Glomerular visceral epithelial cell (primary cell): ENCODE results near the gene CHFR.
"Not testable (repeated sequence)": the region's sequence is repeated elsewhere in the genome, so short reads cannot be mapped to it uniquely, and the experiment has no call there.

Experiments
- DNase-seq: peaks from one replicate; pipeline ENCODE4 v3.0.0-alpha.2; 2016; ENCODE audit errors: extremely low spot score

CHFR gene

DNA sequence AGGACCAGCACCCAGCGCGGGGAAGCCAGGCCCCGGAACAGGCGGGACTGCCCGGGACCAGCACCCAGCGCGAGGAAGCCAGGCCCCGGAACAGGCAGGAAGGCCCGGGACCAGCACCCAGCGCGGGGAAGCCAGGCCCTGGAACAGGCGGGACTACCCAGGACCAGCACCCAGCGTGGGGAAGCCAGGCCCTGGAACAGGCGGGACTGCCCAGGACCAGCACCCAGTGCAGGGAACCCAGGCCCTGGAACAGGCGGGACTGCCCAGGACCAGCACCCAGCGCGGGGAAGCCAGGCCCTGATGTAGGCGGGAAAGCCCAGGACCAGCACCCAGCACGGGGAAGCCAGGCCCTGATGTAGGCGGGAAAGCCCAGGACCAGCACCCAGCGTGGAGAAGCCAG lies 12.8 kb downstream of the CHFR start:
- not testable (repeated sequence) for DNase-seq

DNA sequence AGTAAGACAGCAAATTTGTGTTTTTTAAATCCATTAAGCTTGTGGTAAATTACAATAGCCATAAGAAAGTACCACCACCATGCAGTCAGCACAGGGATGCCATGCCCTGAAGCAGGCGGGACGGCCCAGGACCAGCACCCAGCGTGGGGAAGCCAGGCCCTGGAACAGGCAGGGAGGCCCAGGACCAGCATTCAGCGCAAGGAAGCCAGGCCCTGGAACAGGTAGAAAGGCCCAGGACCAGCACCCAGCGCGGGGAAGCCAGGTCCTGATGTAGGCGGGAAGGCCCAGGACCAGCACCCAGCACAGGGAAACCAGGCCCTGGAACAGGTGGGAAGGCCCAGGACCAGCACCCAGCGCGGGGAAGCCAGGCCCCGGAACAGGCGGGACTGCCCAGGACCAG lies 13.2 kb downstream of the CHFR start:
- DNase-seq = no peak

DNA sequence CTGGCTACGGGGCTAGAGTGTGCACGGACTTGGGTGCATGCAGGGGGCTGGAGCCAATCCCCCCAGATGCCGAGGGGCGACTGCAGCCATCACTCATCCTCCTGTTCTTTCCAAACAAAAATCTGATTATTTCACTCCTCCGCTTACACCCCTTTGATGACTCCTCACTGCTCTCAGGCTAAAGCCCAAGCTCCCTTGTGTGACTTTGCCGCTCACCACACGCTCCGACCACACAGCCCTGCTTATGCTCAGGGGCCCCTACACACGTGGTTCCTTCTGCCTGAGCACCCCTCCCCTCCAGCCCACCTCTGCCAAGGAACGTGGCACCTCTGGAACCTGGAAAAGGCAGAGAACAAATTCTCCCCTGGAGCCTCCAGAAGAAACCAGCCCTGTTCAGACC lies 13.7 kb downstream of the CHFR start:
- no peak for DNase-seq

- DNase-seq = no peak
Observed at GRCh38 chr12:132872975-132873421, 14.4 kb downstream of the CHFR start.

DNA sequence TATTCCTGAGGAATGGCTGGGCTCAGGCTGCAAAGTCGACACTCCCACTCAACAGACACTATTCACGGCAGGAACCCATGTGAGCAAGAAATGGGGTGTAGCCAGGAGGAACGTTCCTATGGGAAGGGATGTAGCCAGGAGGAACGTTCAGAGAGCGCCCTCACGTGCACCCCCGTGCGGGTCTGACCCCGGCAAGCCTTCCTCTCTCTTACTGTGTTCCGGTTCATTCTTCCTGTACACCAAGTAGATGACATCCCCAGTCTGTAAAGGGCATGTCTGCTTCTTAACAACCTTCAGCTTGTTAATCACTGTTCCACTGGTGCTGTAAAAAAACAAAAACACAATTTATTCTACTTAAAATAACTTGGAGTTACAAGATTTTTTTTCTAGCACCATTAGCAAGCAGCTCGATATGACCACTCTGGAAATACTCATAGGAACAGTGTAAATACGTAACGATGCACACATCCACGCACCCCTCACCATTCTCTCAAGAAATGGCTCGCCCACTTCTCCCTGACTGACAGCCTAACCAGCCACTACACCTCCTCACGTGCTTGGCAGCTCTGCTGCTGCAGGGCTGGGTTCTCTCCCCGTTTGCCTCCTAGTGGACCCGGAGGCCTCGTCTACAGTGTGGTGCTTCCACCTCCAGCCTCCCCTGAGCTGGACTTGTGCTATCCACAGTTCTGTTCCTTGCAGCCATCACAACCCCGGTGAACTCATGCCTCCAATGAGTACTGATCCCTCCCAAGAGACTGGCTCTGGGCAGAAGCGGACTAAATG lies 15.1 kb downstream of the CHFR start:
- DNase-seq = no peak

DNA sequence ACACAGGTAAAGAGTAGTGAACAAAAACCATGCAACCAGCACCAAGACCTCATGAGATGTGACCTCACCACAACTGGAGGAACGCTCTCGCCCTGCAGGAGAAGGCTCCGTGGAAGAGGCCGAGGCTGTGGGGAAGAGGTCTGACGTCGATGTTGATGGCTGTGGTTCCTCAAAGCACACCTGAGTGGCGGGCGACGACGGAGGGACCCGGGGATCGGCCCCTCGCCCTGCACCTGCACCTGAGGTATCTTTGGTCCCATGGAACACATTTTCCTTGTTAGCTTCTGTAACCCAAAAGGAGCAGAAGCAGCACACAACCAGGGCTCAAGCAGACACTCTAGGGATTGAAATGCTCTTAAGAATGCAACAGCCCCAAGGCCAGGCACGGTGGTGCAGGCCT lies 17.9 kb downstream of the CHFR start:
- DNase-seq = no peak

DNA sequence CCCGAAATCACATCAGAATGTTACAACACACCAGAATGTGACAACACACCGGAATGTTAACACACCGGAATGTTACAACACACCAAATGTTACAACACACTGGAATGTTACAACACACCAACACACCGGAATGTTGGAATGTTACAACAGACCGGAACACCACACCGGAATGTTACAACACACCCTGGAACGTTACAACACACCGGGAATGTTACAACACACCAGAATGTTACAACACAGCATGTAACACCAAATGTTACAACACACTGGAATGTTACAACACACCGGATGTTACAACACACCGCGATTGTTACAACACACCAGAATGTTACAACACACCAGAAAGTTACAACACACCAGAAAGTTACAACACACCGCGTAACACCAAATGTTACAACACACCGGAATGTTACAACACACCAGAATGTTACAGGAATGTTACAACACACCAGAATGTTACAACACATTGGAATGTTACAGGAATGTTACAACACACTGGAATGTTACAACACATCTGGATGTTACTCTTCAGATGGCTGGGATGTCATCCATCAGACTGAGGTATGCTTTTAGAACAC lies 21.1 kb downstream of the CHFR start:
- peak; percentile 8 for DNase-seq

GRCh38 chr12:132861558-132861957 lies 25.8 kb downstream of the CHFR start:
- no peak for DNase-seq

DNA sequence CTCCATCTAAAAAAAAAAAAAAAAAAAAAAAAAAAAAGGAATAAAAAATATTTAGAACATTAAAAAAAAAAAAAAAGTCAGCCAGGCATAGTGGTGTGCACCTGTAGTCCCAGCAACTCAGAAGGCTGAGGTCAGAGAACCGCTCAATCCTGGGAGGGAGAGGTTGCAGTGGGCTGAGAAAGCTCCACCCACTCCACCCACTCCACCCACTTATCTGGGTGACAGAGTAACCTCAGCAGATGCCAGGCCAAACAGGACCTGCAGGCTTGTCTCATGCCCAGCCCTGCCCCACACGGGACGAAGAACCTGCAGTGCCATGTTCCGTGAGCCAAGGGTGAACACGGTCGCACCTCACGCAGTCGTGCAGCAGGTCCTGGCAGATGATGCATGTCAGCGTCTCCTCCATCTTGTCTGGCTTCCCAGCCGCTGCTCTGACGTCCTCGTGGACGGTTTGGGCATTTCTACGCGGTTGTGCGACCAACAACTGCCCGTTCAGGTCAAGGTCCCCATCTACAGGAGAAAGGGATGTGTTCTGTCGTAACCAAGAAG lies 28.6 kb downstream of the CHFR start:
- DNase-seq = no peak

DNA sequence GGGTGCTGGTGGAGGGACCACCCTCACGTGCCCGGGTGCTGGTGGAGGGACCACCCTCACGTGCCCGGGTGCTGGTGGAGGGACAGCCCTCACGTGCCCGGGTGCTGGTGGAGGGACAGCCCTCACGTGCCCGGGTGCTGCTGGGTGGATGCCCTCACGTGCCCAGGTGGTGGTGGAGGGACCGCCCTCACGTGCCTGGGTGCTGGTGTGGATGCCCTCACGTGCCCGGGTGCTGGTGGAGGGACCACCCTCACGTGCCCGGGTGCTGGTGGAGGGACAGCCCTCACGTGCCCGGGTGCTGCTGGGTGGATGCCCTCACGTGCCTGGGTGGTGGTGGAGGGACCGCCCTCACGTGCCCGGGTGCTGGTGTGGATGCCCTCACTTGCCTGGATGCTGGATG lies 30.4 kb downstream of the CHFR start:
- not testable (repeated sequence) for DNase-seq

- no peak for DNase-seq
Observed at GRCh38 chr12:132856581-132856980, 30.8 kb downstream of the CHFR start.

- not testable (repeated sequence) for DNase-seq
Observed at GRCh38 chr12:132855211-132855610, 32.2 kb downstream of the CHFR start.

GRCh38 chr12:132853285-132854092 lies 33.9 kb downstream of the CHFR start:
- DNase-seq = no peak

- DNase-seq = no peak
Observed at GRCh38 chr12:132852496-132852895, 34.9 kb downstream of the CHFR start.

DNA sequence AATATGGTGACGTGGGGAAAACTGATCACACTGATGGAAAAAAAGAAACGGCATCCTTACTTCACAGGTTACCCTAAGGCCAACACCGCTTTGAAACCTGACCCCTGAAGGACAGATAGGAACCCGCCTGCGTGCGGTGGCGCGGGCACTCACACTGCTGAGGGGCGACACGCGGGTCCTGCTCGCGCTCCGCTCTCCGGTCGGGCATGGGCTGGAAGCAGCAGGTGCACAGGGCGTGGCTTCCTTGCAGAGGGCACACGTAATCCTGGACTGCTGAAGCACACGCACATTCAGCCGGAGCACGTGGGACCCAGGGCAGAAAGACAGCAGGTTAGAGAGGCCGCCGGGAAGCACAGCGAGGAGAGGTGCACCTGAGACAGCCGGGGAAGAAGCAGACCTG lies 35.9 kb downstream of the CHFR start:
- no peak for DNase-seq

GRCh38 chr12:132850291-132850690 lies 37.1 kb downstream of the CHFR start:
- DNase-seq = no peak

DNA sequence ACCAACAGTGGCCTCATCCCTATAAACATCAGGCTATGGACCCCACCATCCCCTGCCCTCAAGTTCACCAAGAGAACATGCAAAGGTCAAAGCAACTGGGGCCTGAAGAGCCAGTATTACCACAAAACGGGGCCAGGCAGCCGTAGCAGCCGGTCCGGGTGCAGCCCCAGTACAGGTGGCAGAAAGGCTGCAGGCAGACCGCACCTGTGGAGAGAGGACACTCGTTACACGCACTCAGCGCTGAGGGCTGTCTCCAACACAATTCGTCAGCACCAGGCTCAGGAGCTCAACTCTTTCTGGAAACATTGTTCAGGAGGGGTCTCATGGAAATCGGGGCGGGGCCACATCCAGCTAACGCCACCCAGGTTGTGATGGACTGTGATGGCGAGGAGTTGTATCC lies 38.9 kb downstream of the CHFR start:
- no peak for DNase-seq

DNA sequence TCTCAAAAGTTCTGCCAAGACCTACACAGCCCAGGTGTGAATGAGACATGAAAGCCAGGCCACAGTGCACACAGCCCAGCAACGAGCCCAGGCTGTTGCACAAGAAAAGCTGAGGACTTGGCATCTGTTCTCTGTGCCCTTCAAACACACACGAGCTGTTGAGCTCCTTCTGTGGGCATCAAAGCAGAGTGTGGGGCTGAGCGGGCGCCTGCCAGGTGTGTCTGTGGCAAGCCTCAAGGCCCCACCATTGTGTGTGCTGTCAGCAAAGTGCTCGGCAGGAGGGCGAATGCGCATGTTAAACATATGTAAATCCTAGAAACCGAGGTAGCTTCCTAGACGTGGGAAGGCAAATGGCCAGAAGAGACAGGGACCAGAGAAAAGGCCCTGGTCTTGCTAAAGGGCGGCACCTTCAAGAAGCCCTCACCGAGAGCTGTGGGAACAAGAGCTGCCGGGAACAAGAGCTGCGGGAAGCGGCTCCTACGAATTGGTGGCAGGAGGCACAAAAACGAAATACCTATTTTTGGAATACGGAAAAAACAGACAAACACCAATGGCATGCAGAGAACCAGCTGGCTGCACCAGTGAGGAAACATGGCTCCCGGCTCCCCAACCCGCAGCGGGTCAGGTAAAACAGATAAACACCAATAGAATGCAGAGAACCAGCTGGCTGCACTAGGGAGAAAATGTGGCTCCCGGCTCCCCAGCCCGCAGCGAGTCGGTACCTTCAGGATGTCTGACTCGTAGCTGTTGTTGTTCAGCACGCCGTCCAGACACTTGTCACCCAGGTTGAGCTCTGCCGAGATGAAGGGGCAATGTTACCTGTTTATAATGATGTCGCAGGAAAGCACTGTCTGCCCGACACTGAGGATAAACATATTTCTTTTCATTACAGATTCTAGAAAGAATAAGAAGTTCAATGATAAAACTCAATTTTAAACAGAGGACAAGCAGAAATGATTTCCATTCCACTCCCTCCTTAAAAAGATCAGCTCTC lies 39.7 kb downstream of the CHFR start:
- no peak for DNase-seq

GRCh38 chr12:132844681-132845080 lies 42.7 kb downstream of the CHFR start:
- not testable (repeated sequence) for DNase-seq

GRCh38 chr12:132842449-132843045 lies 44.9 kb downstream of the CHFR start:
- no peak for DNase-seq

GRCh38 chr12:132841151-132841550 lies 46.3 kb downstream of the CHFR start:
- no peak for DNase-seq
